ENCODE data around the gene EIF5A2.

EIF5A2 gene

DNA sequence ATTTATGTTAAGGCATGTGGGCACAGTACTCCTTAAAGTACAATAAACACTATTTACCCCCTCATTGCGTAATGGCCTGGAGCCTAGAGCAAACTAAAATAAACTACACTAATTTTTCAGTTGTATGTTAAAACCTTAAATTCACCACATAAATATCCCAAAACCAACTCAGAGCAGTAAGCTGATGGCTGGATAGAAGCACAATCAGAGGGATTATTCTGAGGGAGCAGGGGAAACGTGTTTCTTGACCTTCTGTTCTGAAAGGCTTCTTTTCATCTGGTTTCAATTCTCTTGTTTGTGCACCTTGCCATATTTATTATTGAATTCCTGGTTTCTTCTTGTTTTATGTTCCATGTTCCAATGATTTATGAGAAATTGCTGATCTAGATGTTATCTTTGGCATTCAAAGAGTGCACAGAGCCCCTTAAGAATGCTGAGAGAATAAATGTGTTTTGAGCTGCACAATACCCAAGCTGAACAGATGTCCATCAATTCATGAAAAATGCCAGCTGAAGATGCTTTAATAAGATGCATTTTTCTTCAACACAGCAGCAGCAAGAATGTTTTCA lies 68.1 kb downstream of the EIF5A2 start:
- H3K4me3 ChIP-seq (ENCODE audit: low read length): no peak overlapping the region
- H3K4me2 ChIP-seq (ENCODE audit: low read length): no peak overlapping the region
- no peak overlapping the region for H3K9ac ChIP-seq (ENCODE audit: low read depth, low read length)
- peaks cover 7% of the 10 kb centered on the region for H3K4me1 ChIP-seq (ENCODE audit: control insufficient read depth, insufficient read depth, low read length)
- no peaks in the 10 kb centered on the region for H3K36me3 ChIP-seq (ENCODE audit: insufficient read depth, low read length)
- peaks cover 1% of the 10 kb centered on the region for H3K27me3 ChIP-seq (ENCODE audit: control insufficient read depth, insufficient read depth, low read length)
- no peaks in the 10 kb centered on the region for H3K9me3 ChIP-seq (replicated peaks; ENCODE audit: low read length)

- H3K9me3 ChIP-seq (replicated peaks; ENCODE audit: low read length): no peaks in the 10 kb centered on the region
- no peak overlapping the region for H3K9ac ChIP-seq (ENCODE audit: low read depth, low read length)
- peaks cover 7% of the 10 kb centered on the region for H3K4me1 ChIP-seq (ENCODE audit: control insufficient read depth, insufficient read depth, low read length)
- no peak overlapping the region for H3K4me2 ChIP-seq (ENCODE audit: low read length)
- no peak overlapping the region for H3K4me3 ChIP-seq (ENCODE audit: low read length)
- H3K27me3 ChIP-seq (ENCODE audit: control insufficient read depth, insufficient read depth, low read length): peaks cover 6% of the 10 kb centered on the region
- H3K36me3 ChIP-seq (ENCODE audit: insufficient read depth, low read length): no peaks in the 10 kb centered on the region
Observed at GRCh38 chr3:170839518-170840100, 68.8 kb downstream of the EIF5A2 start.
